Measurements from ENCODE around the gene C6orf132.

The C6orf132 gene

GRCh38 chr6:42113936-42114636, 28.3 kb downstream of the C6orf132 start:
- H3K27me3 Mint-ChIP-seq: peaks cover 3% of the 10 kb centered on the region
- H3K9me3 Mint-ChIP-seq: no peaks in the 10 kb centered on the region
- H3K27ac Mint-ChIP-seq: no peak overlapping the region
- peaks cover 2% of the 10 kb centered on the region for H3K4me1 Mint-ChIP-seq (ENCODE audit: low read depth)
- no peaks in the 10 kb centered on the region for H3K36me3 Mint-ChIP-seq (ENCODE audit: low read depth)
- no peak for DNase-seq
- no peak overlapping the region for H3K4me3 Mint-ChIP-seq

GRCh38 chr6:42112351-42112750, 30.1 kb downstream of the C6orf132 start:
- Mint-ChIP-seq H3K4me1 (ENCODE audit: low read depth) (peaks cover 2% of the 10 kb centered on the region), H3K4me3 (no peak overlapping the region), H3K36me3 (ENCODE audit: low read depth) (no peaks in the 10 kb centered on the region), H3K27me3 (peaks cover 3% of the 10 kb centered on the region), H3K27ac (no peak overlapping the region), H3K9me3 (no peaks in the 10 kb centered on the region)
- DNase-seq: no peak

- peaks cover 6% of the 10 kb centered on the region for H3K27me3 Mint-ChIP-seq
- peaks cover 2% of the 10 kb centered on the region for H3K4me1 Mint-ChIP-seq (ENCODE audit: low read depth)
- no peak overlapping the region for H3K4me3 Mint-ChIP-seq
- H3K9me3 Mint-ChIP-seq: no peaks in the 10 kb centered on the region
- H3K27ac Mint-ChIP-seq: no peak overlapping the region
- no peaks in the 10 kb centered on the region for H3K36me3 Mint-ChIP-seq (ENCODE audit: low read depth)
- no peak for DNase-seq
These were observed 31.7 kb downstream of the C6orf132 start for GRCh38 chr6:42110683-42111082.

- H3K27ac Mint-ChIP-seq: no peak overlapping the region
- no peak for DNase-seq
- H3K9me3 Mint-ChIP-seq: no peaks in the 10 kb centered on the region
- no peaks in the 10 kb centered on the region for H3K36me3 Mint-ChIP-seq (ENCODE audit: low read depth)
- no peak overlapping the region for H3K4me3 Mint-ChIP-seq
- peaks cover 9% of the 10 kb centered on the region for H3K4me1 Mint-ChIP-seq (ENCODE audit: low read depth)
- peaks cover 3% of the 10 kb centered on the region for H3K27me3 Mint-ChIP-seq
These were observed 34.3 kb downstream of the C6orf132 start for GRCh38 chr6:42108071-42108470.

- Mint-ChIP-seq H3K27ac (no peak overlapping the region), H3K9me3 (no peaks in the 10 kb centered on the region), H3K27me3 (peaks cover 3% of the 10 kb centered on the region), H3K36me3 (ENCODE audit: low read depth) (no peaks in the 10 kb centered on the region), H3K4me3 (no peak overlapping the region), H3K4me1 (ENCODE audit: low read depth) (peaks cover 17% of the 10 kb centered on the region)
- no peak for DNase-seq
These were observed 36.1 kb downstream of the C6orf132 start for GRCh38 chr6:42106112-42107023.

GRCh38 chr6:42105709-42106108, 36.7 kb downstream of the C6orf132 start:
- H3K27ac Mint-ChIP-seq: no peak overlapping the region
- peaks cover 21% of the 10 kb centered on the region for H3K4me1 Mint-ChIP-seq (ENCODE audit: low read depth)
- H3K9me3 Mint-ChIP-seq: no peaks in the 10 kb centered on the region
- no peaks in the 10 kb centered on the region for H3K36me3 Mint-ChIP-seq (ENCODE audit: low read depth)
- no peak for DNase-seq
- peaks cover 3% of the 10 kb centered on the region for H3K27me3 Mint-ChIP-seq
- H3K4me3 Mint-ChIP-seq: no peak overlapping the region

GRCh38 chr6:42105156-42105648, 37.2 kb downstream of the C6orf132 start:
- Mint-ChIP-seq H3K27ac (no peak overlapping the region), H3K4me3 (peak overlapping the region; percentile 66), H3K9me3 (no peaks in the 10 kb centered on the region), H3K36me3 (ENCODE audit: low read depth) (no peaks in the 10 kb centered on the region), H3K4me1 (ENCODE audit: low read depth) (peaks cover 26% of the 10 kb centered on the region), H3K27me3 (peaks cover 3% of the 10 kb centered on the region)
- no peak for DNase-seq

GRCh38 chr6:42104804-42105125, 37.7 kb downstream of the C6orf132 start:
- Mint-ChIP-seq H3K36me3 (ENCODE audit: low read depth) (no peaks in the 10 kb centered on the region), H3K27ac (no peak overlapping the region), H3K9me3 (no peaks in the 10 kb centered on the region), H3K27me3 (peaks cover 3% of the 10 kb centered on the region), H3K4me1 (ENCODE audit: low read depth) (peaks cover 31% of the 10 kb centered on the region), H3K4me3 (peak overlapping the region; percentile 66)
- DNase-seq: no peak

- Mint-ChIP-seq H3K27me3 (peaks cover 3% of the 10 kb centered on the region), H3K27ac (peak overlapping the region; percentile 87)
These were observed 38.2 kb downstream of the C6orf132 start for GRCh38 chr6:42104095-42104803.

GRCh38 chr6:42103753-42104094, 38.7 kb downstream of the C6orf132 start:
- DNase-seq: peak; percentile 40
- Mint-ChIP-seq H3K4me1 (ENCODE audit: low read depth) (peaks cover 41% of the 10 kb centered on the region), H3K4me3 (peak overlapping the region; percentile 76), H3K27me3 (peaks cover 3% of the 10 kb centered on the region), H3K36me3 (ENCODE audit: low read depth) (no peaks in the 10 kb centered on the region), H3K27ac (peak overlapping the region; percentile 87), H3K9me3 (no peaks in the 10 kb centered on the region)

More at GRCh38 chr6:42104095-42104803, 38.2 kb downstream of the C6orf132 start:
- no peaks in the 10 kb centered on the region for H3K9me3 Mint-ChIP-seq
- no peaks in the 10 kb centered on the region for H3K36me3 Mint-ChIP-seq (ENCODE audit: low read depth)
- DNase-seq: peak; percentile 85
- peaks cover 36% of the 10 kb centered on the region for H3K4me1 Mint-ChIP-seq (ENCODE audit: low read depth)
- H3K4me3 Mint-ChIP-seq: peak overlapping the region; percentile 76

- H3K4me3 Mint-ChIP-seq: peak overlapping the region; percentile 76
- H3K9me3 Mint-ChIP-seq: no peaks in the 10 kb centered on the region
- peaks cover 3% of the 10 kb centered on the region for H3K27me3 Mint-ChIP-seq
- peaks cover 46% of the 10 kb centered on the region for H3K4me1 Mint-ChIP-seq (ENCODE audit: low read depth)
- H3K27ac Mint-ChIP-seq: peak overlapping the region; percentile 87
- no peak for DNase-seq
- no peaks in the 10 kb centered on the region for H3K36me3 Mint-ChIP-seq (ENCODE audit: low read depth)
These were observed 39.2 kb downstream of the C6orf132 start for GRCh38 chr6:42103216-42103615.

- H3K27me3 Mint-ChIP-seq: peaks cover 3% of the 10 kb centered on the region
- no peak overlapping the region for H3K4me3 Mint-ChIP-seq
- peak overlapping the region; percentile 69 for H3K27ac Mint-ChIP-seq
- no peaks in the 10 kb centered on the region for H3K9me3 Mint-ChIP-seq
- no peak for DNase-seq
- H3K4me1 Mint-ChIP-seq (ENCODE audit: low read depth): peaks cover 57% of the 10 kb centered on the region
- no peaks in the 10 kb centered on the region for H3K36me3 Mint-ChIP-seq (ENCODE audit: low read depth)
These were observed 41.2 kb downstream of the C6orf132 start for GRCh38 chr6:42101186-42101657.

GRCh38 chr6:42100029-42100901, 42.2 kb downstream of the C6orf132 start:
- Mint-ChIP-seq H3K36me3 (ENCODE audit: low read depth) (no peaks in the 10 kb centered on the region), H3K4me1 (ENCODE audit: low read depth) (peaks cover 57% of the 10 kb centered on the region), H3K27ac (peak overlapping the region; percentile 98), H3K27me3 (no peaks in the 10 kb centered on the region), H3K9me3 (no peaks in the 10 kb centered on the region), H3K4me3 (peak overlapping the region; percentile 60)
- peak; percentile 56 for DNase-seq
